Measurements from ENCODE around the gene CTSZ. TPM values are rescaled to one million over a fixed set of nuclear protein-coding genes. Genes with fewer than 3 reads are reported as not detected.
A peak's percentile ranks its signal among the peaks of the same experiment; 100 is the strongest.

The CTSZ gene
- total RNA-seq, 4 donors from 2014 or later: 165 to 410 (median 217) TPM

DNA sequence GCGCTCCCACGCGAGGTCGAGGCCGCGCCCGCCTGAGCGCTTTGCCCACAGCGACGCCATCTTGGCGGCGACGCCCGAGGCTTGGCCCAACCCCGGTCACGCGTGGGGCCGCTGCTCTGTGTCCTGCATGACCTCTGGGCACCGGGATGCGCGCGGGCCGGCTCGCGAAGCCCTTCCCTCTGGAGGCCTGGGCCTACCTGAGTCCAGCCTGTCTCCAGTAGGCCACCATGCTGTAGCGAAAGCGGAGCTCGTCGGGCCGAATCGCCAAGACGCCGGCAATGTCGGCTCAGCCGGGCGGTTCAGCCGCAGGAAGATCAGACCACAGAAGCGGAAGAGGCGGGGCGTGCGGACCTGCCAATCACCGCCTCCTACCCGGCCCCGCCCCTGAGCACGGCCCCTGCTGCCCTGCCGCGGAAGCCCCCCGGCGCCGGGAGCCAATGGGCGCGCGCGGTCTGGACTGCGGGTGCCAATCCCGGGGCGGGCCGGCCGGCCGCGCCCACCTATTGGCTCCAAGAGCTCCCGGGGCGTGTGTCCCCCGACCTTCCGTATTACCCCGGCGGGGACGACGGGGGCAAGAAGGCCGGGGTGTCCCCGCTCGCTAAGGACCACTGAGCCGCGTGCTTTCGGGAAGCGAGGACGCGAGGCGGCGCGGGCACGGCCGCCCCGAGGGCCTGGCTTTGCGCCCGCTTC is 25.1 kb upstream of the CTSZ start, which contains the start of gene ATP5F1E:
ATP5F1E (minus strand) TSS at position 313 of the 690 bp plus-strand sequence; CDS start at position 229, 84 bp downstream.
- ATAC-seq (ENCODE audit: low FRiP score) (peak; percentile 100), DNase-seq (ENCODE audit: low spot score) (peak; percentile 76)
- TF ChIP-seq, protein P1, sequence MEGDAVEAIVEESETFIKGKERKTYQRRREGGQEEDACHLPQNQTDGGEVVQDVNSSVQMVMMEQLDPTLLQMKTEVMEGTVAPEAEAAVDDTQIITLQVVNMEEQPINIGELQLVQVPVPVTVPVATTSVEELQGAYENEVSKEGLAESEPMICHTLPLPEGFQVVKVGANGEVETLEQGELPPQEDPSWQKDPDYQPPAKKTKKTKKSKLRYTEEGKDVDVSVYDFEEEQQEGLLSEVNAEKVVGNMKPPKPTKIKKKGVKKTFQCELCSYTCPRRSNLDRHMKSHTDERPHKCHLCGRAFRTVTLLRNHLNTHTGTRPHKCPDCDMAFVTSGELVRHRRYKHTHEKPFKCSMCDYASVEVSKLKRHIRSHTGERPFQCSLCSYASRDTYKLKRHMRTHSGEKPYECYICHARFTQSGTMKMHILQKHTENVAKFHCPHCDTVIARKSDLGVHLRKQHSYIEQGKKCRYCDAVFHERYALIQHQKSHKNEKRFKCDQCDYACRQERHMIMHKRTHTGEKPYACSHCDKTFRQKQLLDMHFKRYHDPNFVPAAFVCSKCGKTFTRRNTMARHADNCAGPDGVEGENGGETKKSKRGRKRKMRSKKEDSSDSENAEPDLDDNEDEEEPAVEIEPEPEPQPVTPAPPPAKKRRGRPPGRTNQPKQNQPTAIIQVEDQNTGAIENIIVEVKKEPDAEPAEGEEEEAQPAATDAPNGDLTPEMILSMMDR (IDR thresholded peaks at IDR 0.05): no peak

DNA sequence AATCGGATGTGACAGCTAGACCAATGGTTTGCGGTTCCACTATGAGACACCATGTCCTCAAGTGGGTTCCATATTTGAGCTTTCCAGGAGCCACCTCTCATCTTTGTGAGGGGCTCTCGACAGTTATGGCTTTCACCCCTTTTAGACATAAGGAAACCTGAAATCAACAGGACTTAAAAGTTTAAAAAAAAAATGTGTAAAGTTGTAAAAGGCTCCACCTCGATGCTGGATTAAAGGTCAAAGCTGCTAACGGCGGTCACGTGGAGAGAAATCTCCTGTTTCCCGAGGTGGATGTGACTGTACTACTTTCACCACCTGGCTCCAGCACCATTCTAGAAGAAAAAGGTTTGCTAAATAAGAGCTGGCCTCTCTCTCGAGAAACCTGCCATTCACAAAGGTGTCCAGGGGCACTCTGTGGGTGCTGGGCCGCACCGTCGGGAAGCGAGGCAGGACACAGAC is 24.5 kb upstream of the CTSZ start:
- TF ChIP-seq, protein P1 (IDR thresholded peaks at IDR 0.05): no peak

DNA sequence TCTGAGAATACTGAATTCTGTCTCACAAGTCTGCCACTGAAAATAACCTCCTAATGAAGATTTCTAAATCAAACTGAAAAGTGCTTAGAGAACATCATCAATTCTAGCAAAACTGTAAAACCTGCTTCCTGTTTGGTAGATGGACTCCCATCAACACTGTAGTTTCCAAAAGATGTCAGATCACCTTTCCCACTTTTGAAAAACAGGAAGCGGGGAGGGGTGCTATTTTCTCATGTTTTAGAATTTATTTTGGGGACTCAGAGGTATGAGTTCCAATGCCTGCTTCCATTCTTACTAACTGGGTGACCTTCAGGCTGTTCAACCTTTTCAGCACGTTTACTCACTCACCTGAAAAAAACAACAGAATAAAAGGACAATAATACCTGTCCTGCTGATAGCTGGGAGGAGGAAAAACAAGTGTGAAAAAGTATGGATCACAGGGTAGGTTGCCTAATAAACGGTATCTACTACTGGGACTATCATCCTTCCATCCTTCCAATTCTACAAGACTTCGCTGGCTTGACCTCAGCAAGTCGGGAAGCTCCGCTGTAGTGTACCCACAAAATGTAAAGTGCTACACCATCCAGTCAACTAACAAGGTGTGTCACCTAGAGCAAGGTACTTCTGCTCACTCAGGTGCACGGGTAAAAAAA is 24.0 kb upstream of the CTSZ start:
- no peak for ATAC-seq (ENCODE audit: low FRiP score)
- TF ChIP-seq, protein P1 (IDR thresholded peaks at IDR 0.05): no peak
- DNase-seq (ENCODE audit: low spot score): no peak

More for the DNA sequence above, 24.5 kb upstream of the CTSZ start:
- no peak for DNase-seq (ENCODE audit: low spot score)
- ATAC-seq (ENCODE audit: low FRiP score): no peak

DNA sequence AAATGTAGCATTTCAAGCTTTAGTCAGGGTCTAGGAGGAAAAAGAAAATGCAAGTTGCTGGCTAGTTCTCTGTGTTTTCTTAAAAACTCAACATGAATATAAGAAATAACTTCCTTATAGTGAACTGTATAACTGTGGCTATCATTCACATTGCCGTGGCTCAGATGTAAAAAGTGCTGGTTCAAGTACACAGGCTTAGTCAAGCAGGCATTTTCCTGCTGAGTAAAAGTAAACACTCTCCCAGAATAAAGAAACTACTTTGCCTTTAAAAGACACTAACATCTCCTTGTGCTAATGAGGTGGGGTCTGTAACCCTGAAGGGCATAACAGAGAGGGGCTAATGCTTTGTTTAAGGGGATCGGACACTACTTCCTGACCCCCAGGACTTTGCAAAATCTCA is 21.8 kb upstream of the CTSZ start:
- TF ChIP-seq, protein P1 (IDR thresholded peaks at IDR 0.05): no peak
- ATAC-seq (ENCODE audit: low FRiP score): no peak
- no peak for DNase-seq (ENCODE audit: low spot score)

DNA sequence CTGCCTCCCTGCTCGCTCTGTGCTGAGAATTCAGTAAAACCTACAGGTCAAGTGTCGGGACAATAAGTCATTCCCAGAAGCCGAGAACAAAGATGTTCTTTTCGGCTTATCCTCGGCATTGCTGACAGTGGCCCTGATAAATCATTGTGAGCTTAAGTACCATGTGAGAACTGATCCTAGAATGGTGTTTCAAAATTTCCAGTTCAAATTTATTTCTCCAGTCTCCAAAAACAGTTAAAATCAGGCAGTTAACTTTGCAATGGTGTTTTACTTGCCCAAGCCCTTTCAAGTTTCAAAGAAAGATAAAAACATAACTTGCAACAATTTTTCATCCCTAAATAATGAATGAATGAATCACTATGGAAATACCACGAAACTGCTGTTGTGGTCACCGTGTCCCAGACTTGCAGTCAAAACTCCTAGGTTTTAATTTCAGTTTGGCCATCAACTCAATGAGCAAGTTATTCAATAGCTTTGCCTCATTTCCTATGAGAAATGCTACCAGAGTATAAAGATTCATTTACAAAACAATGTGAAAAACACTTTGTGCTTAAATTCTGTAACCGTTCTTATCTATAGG is 20.8 kb upstream of the CTSZ start:
- TF ChIP-seq, protein P1 (IDR thresholded peaks at IDR 0.05): no peak

DNA sequence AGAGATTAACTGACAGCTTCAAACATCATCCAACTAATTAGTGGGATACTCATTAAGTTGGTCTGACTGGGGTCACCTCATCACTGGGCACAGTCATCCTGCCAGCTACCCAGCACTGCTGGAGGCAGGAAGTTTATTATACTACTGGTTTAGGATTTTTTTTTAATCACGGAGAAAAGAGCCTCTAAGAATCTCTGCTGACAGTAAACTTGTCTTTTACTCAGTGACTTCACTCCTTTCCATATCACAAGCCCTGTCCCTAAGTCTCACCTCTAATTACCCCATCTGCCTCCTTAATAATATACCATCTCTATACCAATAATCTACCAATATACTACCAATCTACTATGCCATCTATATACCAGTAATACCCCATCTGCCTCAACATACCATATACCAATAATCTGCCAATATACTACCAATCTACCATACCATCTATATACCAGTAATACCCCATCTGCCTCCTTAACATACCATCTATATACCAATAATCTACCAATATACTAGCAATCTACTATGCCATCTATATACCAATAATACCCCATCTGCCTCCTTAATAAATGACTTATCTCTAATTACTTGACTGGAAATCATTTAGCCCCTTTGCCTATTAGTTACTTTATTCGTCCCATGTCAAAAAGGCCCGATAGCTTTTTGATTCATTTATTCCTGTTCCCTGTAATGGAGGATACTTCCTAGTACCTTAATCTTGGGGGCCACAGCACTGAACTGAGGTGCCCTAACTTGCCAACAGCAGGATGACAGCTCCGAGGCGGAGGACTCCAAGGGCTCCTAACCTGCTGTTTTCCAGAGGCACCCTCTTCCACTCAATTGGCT is 20.1 kb upstream of the CTSZ start:
- no peak for DNase-seq (ENCODE audit: low spot score)
- TF ChIP-seq, protein P1 (IDR thresholded peaks at IDR 0.05): no peak
- no peak for ATAC-seq (ENCODE audit: low FRiP score)

More for the DNA sequence above, 20.8 kb upstream of the CTSZ start:
- DNase-seq (ENCODE audit: low spot score) (no peak), ATAC-seq (ENCODE audit: low FRiP score) (no peak)
